HG03135 (cell line): ENCODE data around the gene MISP.

Experiments
- ATAC-seq: cut with Tn5 transposase; IDR thresholded peaks from one replicate; pipeline ENCODE4 v1.9.1; 2021; ENCODE audit warnings: mild to moderate bottlenecking, moderate library complexity; ENCODE audit not compliant: unreplicated experiment

MISP gene

GRCh38 chr19:746208-746819 lies 4.6 kb upstream of the MISP start:
- ATAC-seq: no peak

GRCh38 chr19:746956-747355 lies 4.0 kb upstream of the MISP start:
- ATAC-seq: no peak

- ATAC-seq: no peak
Observed at GRCh38 chr19:747432-748273, 3.3 kb upstream of the MISP start.

- ATAC-seq: no peak
Observed at GRCh38 chr19:748274-748598, 2.7 kb upstream of the MISP start.

GRCh38 chr19:749811-750210 lies 1.1 kb upstream of the MISP start:
- ATAC-seq: no peak

GRCh38 chr19:751501-752341 lies 809 bp downstream of the MISP start:
- ATAC-seq: no peak

- no peak for ATAC-seq
Observed at GRCh38 chr19:752652-753517, 2.0 kb downstream of the MISP start.

GRCh38 chr19:754530-754929 lies 3.6 kb downstream of the MISP start:
- no peak for ATAC-seq

GRCh38 chr19:755063-755462 lies 4.2 kb downstream of the MISP start:
- ATAC-seq: no peak

GRCh38 chr19:756236-756635 lies 5.3 kb downstream of the MISP start:
- ATAC-seq: no peak

GRCh38 chr19:756821-757688 lies 6.1 kb downstream of the MISP start:
- no peak for ATAC-seq

- ATAC-seq: no peak
Observed at GRCh38 chr19:757811-758668, 7.1 kb downstream of the MISP start.

GRCh38 chr19:763181-763580 lies 12.3 kb downstream of the MISP start:
- no peak for ATAC-seq

GRCh38 chr19:763869-764268 lies 13.0 kb downstream of the MISP start:
- no peak for ATAC-seq

- no peak for ATAC-seq
Observed at GRCh38 chr19:764301-764700, 13.4 kb downstream of the MISP start.

GRCh38 chr19:765179-765738 lies 14.3 kb downstream of the MISP start:
- ATAC-seq: no peak

- ATAC-seq: no peak
Observed at GRCh38 chr19:768424-768823, 17.5 kb downstream of the MISP start.

GRCh38 chr19:769616-770015 lies 18.7 kb downstream of the MISP start:
- ATAC-seq: no peak

- no peak for ATAC-seq
Observed at GRCh38 chr19:771332-771785, 20.4 kb downstream of the MISP start.
